Prostate gland (tissue), 2 donors: ENCODE data around the gene GRAMD1A. TPM values are rescaled to one million over a fixed set of nuclear protein-coding genes. Genes with fewer than 3 reads are reported as not detected.

Experiments
- DNase-seq: peaks from one replicate; pipeline ENCODE4 v3.0.0-alpha.2; 2019; ENCODE audit warnings: low spot score
- H3K27ac ChIP-seq, 2 donors: fragments of 200-600 bp; sonication (generic); 2 replicates each; pipeline ENCODE4 v1.5.1; 2017 to 2019
- H3K27me3 ChIP-seq: fragments of 200-600 bp; sonication (generic); replicated peaks from 2 replicates; pipeline ENCODE4 v1.5.1; 2019; ENCODE audit not compliant: insufficient read depth
- H3K36me3 ChIP-seq, 2 donors: fragments of 200-600 bp; sonication (generic); 1 replicate in 1 of 2; 2 replicates in 1 of 2; pipeline versions ENCODE4 v1.5.1 to v1.8.1; 2017 to 2019
- H3K4me1 ChIP-seq: fragments of 200-600 bp; sonication (generic); replicated peaks from 2 replicates; pipeline ENCODE4 v1.5.1; 2019
- H3K4me3 ChIP-seq, 2 donors: fragments of 200-600 bp; sonication (generic); 2 replicates each; pipeline ENCODE4 v1.5.1; 2017 to 2019
- H3K9me3 ChIP-seq: fragments of 200-600 bp; sonication (generic); 2 replicates; pipeline ENCODE4 v1.5.1; 2017
- POLR2A ChIP-seq: fragments of 450-650 bp; IDR thresholded peaks from one replicate; pipeline ENCODE4 v1.6.1; 2016; ENCODE audit warnings: antibody characterized with exemption, mild to moderate bottlenecking
- POLR2AphosphoS5 ChIP-seq: sonication (generic); formaldehyde crosslinking; IDR thresholded peaks from one replicate; pipeline ENCODE4 v1.6.1; 2017; ENCODE audit warnings: antibody characterized with exemption
- WGBS: methylation state at CpG from one replicate; pipeline ENCODE4 v1.1.5; 2018; 5-methylcytosine and 5-hydroxymethylcytosine counted together
- intact Hi-C: fragments of 100-400 bp; cut with DNase I; formaldehyde crosslinking; loops from one replicate; pipeline ENCODE4 v1.14.2; 2022
- total RNA-seq, 2 donors: library from RNA; depleted of rRNA; stranded (reverse); fragments of >200 nt; gene quantifications; one replicate each; pipeline ENCODE4 v1.1.0, GENCODE V29; 2016
- TF ChIP-seq, protein P1 (sequence below), 4 experiments: fragments of 200-600 bp in 2 of 4; fragments of 450-650 bp in 2 of 4; sonication (generic) in 2 of 4; IDR thresholded peaks; 1 replicate in 3 of 4; 2 replicates in 1 of 4; pipeline ENCODE4 v1.5.1; 2016 to 2019; ENCODE audit warnings: antibody characterized with exemption in 4 of 4, mild to moderate bottlenecking in 2 of 4, moderate library complexity in 2 of 4

The GRAMD1A gene
- total RNA-seq, 2 donors from 2014 or later = 32.2 to 120 TPM

- no peaks in the 10 kb centered on the region for H3K27me3 ChIP-seq
- H3K36me3 ChIP-seq = peaks cover 0 to under 1% of the 10 kb centered on the region in 2 donors
Measured at GRCh38 chr19:35031072-35031881, 31.2 kb downstream of the GRAMD1A start.

DNA sequence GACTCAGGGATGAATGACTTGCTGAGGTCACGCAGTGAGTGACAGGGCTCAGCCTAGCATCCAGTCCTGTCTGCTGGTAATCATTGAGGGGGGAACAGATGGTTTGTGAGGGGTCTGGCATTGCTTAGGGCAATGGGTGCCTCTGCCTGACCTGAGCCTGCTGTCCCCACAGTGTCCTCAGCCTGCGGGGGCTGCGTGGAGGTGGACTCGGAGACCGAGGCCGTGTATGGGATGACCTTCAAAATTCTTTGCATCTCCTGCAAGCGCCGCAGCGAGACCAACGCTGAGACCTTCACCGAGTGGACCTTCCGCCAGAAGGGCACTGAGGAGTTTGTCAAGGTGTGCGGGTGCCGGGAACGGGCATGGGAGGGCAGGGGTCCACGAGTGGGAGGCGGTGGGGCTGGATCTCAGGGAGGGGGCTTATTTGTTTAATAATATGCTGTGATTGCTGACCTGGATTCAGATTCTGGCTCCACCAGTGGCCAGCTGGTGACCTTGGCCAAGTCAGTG is 32.3 kb downstream of the GRAMD1A start:
- no peaks in the 10 kb centered on the region for H3K36me3 ChIP-seq
- H3K27me3 ChIP-seq = no peaks in the 10 kb centered on the region
- intact Hi-C loops = no loop called here
- TF ChIP-seq POLR2A = no peak
- TF ChIP-seq, protein P1, sequence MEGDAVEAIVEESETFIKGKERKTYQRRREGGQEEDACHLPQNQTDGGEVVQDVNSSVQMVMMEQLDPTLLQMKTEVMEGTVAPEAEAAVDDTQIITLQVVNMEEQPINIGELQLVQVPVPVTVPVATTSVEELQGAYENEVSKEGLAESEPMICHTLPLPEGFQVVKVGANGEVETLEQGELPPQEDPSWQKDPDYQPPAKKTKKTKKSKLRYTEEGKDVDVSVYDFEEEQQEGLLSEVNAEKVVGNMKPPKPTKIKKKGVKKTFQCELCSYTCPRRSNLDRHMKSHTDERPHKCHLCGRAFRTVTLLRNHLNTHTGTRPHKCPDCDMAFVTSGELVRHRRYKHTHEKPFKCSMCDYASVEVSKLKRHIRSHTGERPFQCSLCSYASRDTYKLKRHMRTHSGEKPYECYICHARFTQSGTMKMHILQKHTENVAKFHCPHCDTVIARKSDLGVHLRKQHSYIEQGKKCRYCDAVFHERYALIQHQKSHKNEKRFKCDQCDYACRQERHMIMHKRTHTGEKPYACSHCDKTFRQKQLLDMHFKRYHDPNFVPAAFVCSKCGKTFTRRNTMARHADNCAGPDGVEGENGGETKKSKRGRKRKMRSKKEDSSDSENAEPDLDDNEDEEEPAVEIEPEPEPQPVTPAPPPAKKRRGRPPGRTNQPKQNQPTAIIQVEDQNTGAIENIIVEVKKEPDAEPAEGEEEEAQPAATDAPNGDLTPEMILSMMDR (IDR thresholded peaks at IDR 0.05) = no peak
- no peak for TF ChIP-seq POLR2AphosphoS5
- WGBS = 94% methylated on average over 17 of the region's 17 CpGs
- H3K27ac ChIP-seq = no peak overlapping the region
- H3K4me3 ChIP-seq = no peak overlapping the region
- no peaks in the 10 kb centered on the region for H3K9me3 ChIP-seq
- no peaks in the 10 kb centered on the region for H3K4me1 ChIP-seq
- DNase-seq = no peak

More at GRCh38 chr19:35031072-35031881, 31.2 kb downstream of the GRAMD1A start:
- Histone ChIP-seq H3K4me1 (no peaks in the 10 kb centered on the region), H3K4me3 (peak overlapping the region; percentile 40 to 60), H3K9me3 (no peaks in the 10 kb centered on the region), H3K27ac (peak overlapping the region; percentile 14 to 19)
- TF ChIP-seq POLR2A (no peak), POLR2AphosphoS5 (no peak)
- TF ChIP-seq, protein P1 (IDR thresholded peaks at IDR 0.05) = no peak
- intact Hi-C loops = no loop called here
- no peak for DNase-seq
- WGBS = 5% methylated on average over 31 of the region's 31 CpGs

GRCh38 chr19:35033067-35034004 is 33.2 kb downstream of the GRAMD1A start:
- Histone ChIP-seq H3K36me3 (no peaks in the 10 kb centered on the region), H3K27me3 (no peaks in the 10 kb centered on the region), H3K4me1 (no peaks in the 10 kb centered on the region), H3K4me3 (no peak overlapping the region), H3K27ac (no peak overlapping the region), H3K9me3 (no peaks in the 10 kb centered on the region)
- no peak for TF ChIP-seq POLR2A
- TF ChIP-seq, protein P1 (IDR thresholded peaks at IDR 0.05) = no peak
- no peak for TF ChIP-seq POLR2AphosphoS5
- intact Hi-C loops = no loop called here
- 90% methylated on average over 30 of the region's 30 CpGs for WGBS
- DNase-seq = no peak

DNA sequence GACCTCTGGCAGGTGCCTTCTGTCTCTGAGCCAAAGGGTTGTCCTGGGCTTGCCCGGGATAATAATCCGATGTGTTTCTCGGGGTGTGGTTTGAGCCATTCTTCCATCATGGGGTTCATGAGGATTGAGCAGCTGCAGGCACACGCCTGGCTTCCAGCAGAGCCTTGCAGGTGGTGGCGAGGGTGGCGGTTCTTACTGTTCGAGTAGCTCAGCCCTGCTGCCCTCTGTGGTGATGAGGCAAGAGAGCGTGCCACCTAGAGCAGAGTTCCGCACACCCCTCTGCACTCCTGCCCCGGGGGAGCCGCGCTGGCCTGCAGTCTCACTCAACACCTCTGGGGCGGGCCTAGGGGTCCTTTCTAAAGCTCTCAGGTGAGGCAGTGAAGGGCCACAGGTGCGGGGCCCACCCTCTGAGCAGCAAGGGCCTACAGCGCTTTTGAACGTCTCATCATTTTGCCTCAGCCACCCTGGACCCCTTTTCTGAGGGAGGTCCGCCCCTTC is 33.9 kb downstream of the GRAMD1A start:
- intact Hi-C loops = no loop called here
- TF ChIP-seq POLR2A (no peak), POLR2AphosphoS5 (no peak)
- TF ChIP-seq, protein P1 (IDR thresholded peaks at IDR 0.05) = no peak
- WGBS = 94% methylated on average over 17 of the region's 17 CpGs
- no peak overlapping the region for H3K27ac ChIP-seq
- no peak overlapping the region for H3K4me3 ChIP-seq
- H3K4me1 ChIP-seq = no peaks in the 10 kb centered on the region
- no peaks in the 10 kb centered on the region for H3K9me3 ChIP-seq
- H3K36me3 ChIP-seq = no peaks in the 10 kb centered on the region
- DNase-seq = no peak
- no peaks in the 10 kb centered on the region for H3K27me3 ChIP-seq
